ENCODE data around the gene ALPG. TPM values are rescaled to one million over a fixed set of nuclear protein-coding genes. Genes with fewer than 3 reads are reported as not detected.
"Not testable (repeated sequence)": the region's sequence is repeated elsewhere in the genome, so short reads cannot be mapped to it uniquely, and the experiment has no call there.

Gene ALPG
- total RNA-seq, 1 donor from 2014 or later = not detected

GRCh38 chr2:232375164-232375563 is 31.5 kb upstream of the ALPG start:
- peak; percentile 19 for DNase-seq (ENCODE audit: low spot score)
- intact Hi-C loops (cut with DNase I) = no loop called here

GRCh38 chr2:232376260-232376659 is 30.4 kb upstream of the ALPG start:
- DNase-seq (ENCODE audit: low spot score) = peak; percentile 19
- intact Hi-C loops (cut with DNase I) = no loop called here

GRCh38 chr2:232376713-232377112 is 29.9 kb upstream of the ALPG start:
- peak; percentile 26 for DNase-seq (ENCODE audit: low spot score)
- intact Hi-C loops (cut with DNase I) = no loop called here

- DNase-seq (ENCODE audit: low spot score) = peak; percentile 26
- intact Hi-C loops (cut with DNase I) = no loop called here
Measured at GRCh38 chr2:232377319-232377718, 29.3 kb upstream of the ALPG start.

GRCh38 chr2:232377841-232378734 is 28.6 kb upstream of the ALPG start:
- intact Hi-C loops (cut with DNase I) = no loop called here
- DNase-seq (ENCODE audit: low spot score) = peak; percentile 67

- intact Hi-C loops (cut with DNase I) = not testable (repeated sequence)
- DNase-seq (ENCODE audit: low spot score) = peak; percentile 68
Measured at GRCh38 chr2:232378735-232379151, 27.9 kb upstream of the ALPG start, which contains the start of gene ALPP. TSS of gene ALPP (plus strand) at chr2:232378751. CDS start at chr2:232378803, 52 bp downstream.

GRCh38 chr2:232379610-232380590 is 26.7 kb upstream of the ALPG start:
- peak; percentile 51 for DNase-seq (ENCODE audit: low spot score)
- intact Hi-C loops (cut with DNase I) = not testable (repeated sequence)

- peak; percentile 66 for DNase-seq (ENCODE audit: low spot score)
- intact Hi-C loops (cut with DNase I) = not testable (repeated sequence)
Measured at GRCh38 chr2:232381204-232382031, 25.2 kb upstream of the ALPG start.

GRCh38 chr2:232382331-232383225 is 24.1 kb upstream of the ALPG start:
- intact Hi-C loops (cut with DNase I) = no loop called here
- DNase-seq (ENCODE audit: low spot score) = no peak

GRCh38 chr2:232384466-232384865 is 22.2 kb upstream of the ALPG start:
- intact Hi-C loops (cut with DNase I) = no loop called here
- DNase-seq (ENCODE audit: low spot score) = no peak

- intact Hi-C loops (cut with DNase I); DNase-seq (ENCODE audit: low spot score): not testable (repeated sequence)
Measured at GRCh38 chr2:232385058-232385457, 21.6 kb upstream of the ALPG start.

- intact Hi-C loops (cut with DNase I) = no loop called here
- DNase-seq (ENCODE audit: low spot score) = no peak
Measured at GRCh38 chr2:232385660-232386489, 20.8 kb upstream of the ALPG start.

- intact Hi-C loops (cut with DNase I) = no loop called here
- no peak for DNase-seq (ENCODE audit: low spot score)
Measured at GRCh38 chr2:232386490-232386739, 20.2 kb upstream of the ALPG start.

GRCh38 chr2:232386740-232387450 is 19.7 kb upstream of the ALPG start:
- DNase-seq (ENCODE audit: low spot score) = no peak
- intact Hi-C loops (cut with DNase I) = no loop called here

GRCh38 chr2:232387451-232388171 is 19.0 kb upstream of the ALPG start:
- DNase-seq (ENCODE audit: low spot score) = no peak
- intact Hi-C loops (cut with DNase I) = no loop called here

- no peak for DNase-seq (ENCODE audit: low spot score)
- intact Hi-C loops (cut with DNase I) = no loop called here
Measured at GRCh38 chr2:232388324-232388891, 18.2 kb upstream of the ALPG start.
